Stimulated activated CD4-positive, alpha-beta T cell treated with anti-CD3 and anti-CD28 coated beads, Interleukin-15, amount 100 ng/mL, for 1 hour (primary cell): ENCODE measurements around the gene MEAK7.

Source experiments
- DNase-seq, 2 donors: peaks; one replicate each; pipeline ENCODE4 v3.0.0-alpha.2; 2020; ENCODE audit warnings: low read depth in 1 of 2, low spot score in 1 of 2

MEAK7 gene

GRCh38 chr16:84489131-84489530, 15.3 kb downstream of the MEAK7 start:
- no peak for DNase-seq

GRCh38 chr16:84487358-84487757, 17.1 kb downstream of the MEAK7 start:
- DNase-seq: no peak

DNA sequence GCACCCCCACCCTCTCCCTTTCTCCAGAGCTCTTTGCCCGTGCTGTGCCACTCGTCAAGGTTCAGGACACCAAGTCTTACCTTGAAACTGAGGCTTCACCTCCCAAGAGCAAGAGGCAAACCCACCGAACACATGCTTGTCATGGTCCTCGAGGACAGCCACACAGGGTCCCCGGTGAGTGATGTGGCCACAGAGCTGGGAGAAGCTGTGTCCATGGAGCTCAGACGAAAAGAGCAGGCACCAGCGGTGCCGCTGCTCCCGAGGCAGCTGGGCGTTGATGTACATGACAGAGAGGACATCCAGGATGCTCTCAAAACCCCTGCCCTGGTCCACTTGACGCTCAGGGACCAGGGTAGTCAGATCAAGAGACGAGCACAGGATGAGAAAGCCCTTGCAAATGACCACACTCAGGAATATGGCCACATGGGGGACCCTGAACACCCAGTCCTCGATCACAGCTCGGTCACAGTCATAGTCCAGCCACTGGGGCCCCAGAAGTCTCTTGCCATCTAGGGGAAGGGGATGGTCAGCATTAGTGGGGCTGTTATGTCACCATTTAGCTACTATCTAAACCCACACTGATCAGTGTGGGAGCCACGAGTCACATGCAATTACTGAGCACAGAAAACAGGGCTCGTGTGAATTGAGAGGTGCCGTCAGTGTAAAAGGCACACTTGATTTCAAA, 17.8 kb downstream of the MEAK7 start:
- no peak for DNase-seq

GRCh38 chr16:84486126-84486525, 18.3 kb downstream of the MEAK7 start:
- no peak for DNase-seq

GRCh38 chr16:84485255-84486010, 19.0 kb downstream of the MEAK7 start:
- no peak for DNase-seq

DNA sequence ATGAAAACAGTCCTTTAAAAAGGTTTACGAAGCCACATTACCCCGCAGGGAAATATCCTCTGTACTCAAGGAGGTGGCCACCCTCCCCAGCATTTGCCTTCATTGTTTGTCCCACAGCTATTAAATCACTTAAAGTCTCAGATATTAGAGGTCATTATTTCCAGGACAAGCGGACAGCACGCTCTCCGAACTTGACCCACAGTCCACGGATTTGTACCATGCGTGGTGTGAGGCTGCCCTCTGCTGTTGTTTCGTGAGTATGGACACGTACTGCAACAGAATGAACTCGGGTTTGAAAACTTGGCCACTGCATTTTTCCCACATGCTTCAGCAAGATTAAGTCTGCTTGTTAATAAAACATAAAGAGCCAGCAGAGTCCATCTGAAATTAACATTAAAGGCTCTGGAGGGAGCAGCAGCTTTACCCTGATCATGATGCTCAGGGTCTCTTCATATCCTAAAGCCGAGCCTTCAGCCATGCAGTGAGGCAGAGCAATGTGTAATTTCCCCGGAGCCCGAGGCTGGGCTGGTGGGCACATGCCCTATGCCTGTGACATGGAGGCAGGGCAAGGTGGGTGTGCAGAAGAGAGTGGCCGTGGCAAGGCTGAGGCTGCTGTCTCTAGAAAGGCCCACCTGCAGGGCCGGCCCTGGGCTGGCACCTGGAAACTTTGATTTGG, 19.7 kb downstream of the MEAK7 start:
- DNase-seq: no peak

DNA sequence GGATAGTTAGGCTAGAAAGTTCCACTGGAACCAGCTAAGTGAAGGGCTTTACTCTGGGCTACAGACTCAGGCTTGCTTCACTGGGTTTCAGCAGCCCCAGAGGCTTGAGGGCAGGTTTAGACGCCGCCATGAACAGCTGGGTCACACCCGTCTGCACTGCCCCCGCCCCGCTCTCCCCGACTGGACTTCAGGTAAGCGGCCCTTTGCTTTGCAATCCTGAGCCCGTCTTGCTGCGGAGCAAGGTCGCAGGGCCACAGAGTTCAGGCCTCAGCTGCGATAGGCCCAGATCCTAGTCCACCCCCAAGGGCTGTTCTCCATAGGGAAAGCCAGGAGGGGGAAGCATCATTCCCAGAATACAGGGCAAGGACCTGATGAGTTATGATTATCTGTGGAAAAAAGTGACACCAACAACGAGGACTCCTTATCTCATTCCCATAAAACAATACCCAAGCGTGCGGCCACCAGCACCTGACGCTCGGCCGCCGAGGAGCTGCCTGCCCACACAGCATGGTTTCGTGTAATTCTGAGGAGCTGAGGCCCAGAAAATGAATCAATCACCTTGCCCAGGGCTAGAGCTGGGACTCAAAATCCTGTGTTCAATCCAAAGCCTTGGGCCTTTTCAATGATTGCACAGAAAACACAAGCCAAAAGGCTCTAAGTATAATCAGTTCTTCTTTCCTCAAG, 20.4 kb downstream of the MEAK7 start:
- DNase-seq: no peak

GRCh38 chr16:84482951-84483881, 21.2 kb downstream of the MEAK7 start:
- no peak for DNase-seq

DNA sequence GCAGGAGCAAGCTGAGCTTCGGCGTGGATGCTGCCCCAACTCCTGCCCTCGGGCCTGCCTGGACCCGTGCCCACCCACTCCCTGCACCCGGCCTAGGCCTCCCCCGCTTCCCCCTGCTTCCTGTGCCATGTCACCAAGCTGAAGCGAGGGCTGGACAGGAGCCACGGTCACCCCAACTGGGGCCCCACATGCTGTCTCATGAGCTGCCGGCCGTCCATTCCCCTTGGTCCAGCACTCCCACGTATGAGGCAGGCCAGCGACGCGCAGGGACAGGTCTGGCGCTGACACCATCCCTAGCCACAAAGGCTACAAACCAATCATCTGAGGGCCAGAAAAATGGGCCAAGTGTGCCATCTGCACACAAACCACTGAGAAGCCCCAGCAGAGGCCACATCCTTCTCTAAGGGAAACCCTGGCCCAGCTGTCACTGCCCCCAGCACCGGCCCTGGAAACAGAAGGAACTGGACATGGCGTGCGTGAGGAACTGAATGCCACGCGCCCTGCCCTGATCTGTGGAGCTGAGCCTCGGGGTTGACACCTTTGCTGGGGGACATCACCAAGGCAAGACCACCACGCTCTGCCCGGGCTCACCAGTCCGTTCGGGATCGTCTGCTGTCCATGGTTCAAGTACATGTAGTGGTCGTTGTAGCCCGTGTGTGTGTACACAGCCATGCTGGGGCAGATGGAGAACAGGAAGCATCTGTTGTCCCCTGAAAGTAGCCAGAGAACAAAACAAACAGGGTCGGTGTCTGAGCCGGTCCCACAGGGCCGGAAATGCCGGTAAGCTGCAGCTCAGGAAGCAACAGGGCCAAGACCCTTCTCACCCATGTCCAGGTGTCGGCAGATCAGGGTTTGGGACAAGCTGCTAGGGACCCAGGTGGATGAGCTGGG, 22.2 kb downstream of the MEAK7 start:
- no peak for DNase-seq

DNA sequence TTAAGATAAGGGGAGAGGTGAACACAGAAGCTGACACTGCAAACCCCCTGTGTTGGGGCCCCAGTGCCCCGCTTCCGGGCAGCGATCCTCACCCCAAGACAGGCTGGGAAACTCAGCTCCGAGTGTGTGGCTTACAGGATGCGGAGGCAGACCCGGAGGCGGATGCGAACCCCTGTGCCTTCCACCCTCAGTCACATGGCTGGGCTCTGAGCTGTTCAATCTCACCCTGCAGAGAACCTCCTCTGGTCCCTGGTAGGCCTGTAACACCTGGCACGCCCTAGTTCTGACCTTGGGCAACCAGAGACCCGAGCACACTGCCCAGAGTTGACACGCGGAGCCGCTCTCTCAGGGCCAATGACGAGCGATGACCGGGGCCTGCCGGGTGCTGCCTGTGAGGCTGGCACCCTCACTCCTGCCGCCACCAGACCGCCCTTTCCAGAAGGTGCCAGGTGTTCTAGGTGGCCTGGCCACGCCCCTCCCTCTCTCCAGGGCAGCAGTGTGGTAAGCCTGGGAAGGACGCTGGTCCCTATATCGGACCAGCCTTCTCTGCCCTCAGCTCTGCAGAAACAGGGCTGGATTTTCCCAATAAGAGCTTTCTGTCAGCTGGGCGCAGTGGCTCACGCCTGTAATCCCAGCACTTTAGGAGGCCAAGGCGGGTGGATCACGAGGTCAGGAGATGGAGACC, 23.3 kb downstream of the MEAK7 start:
- no peak for DNase-seq

DNA sequence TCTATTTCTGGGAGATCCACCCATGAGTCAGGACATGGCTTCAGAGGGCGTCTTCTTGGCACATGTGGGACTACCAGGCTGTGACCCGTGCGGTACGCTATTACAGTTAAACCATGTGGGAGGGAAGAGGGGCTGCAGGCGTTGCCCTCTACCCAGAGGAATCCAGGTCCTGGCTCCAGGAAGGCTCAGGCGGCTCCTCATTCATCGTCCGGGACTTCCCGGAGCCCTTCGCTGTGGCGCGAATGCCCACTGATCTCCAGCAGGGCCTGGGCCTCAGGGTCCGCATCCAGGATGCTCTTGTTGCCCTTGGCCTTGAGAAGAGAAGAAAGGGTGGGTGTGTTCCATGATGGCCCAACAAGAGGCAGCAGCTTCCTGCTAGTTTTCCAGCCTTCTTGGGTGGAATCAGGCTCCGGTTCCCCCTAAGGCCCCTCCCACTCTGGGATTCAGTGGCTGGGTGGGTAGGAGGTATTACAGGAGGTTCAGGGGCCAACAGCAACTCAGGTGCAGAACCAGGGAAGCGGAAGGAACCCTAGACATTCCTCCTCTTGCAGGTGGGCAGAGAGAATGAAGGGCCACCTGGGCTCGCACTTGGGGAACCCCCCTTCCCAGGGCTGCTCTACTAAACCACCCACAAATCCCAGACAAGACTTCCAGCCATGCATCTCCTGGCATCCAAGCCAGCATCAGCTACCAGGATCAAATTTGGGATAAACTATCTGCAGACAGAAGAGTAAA, 24.6 kb downstream of the MEAK7 start:
- DNase-seq: no peak

- no peak for DNase-seq
Measured at GRCh38 chr16:84478172-84478947, 26.1 kb downstream of the MEAK7 start.

GRCh38 chr16:84477661-84478060, 26.8 kb downstream of the MEAK7 start:
- DNase-seq: no peak

- DNase-seq: no peak
Measured at GRCh38 chr16:84476401-84476800, 28.1 kb downstream of the MEAK7 start.

GRCh38 chr16:84475643-84476240, 28.7 kb downstream of the MEAK7 start:
- no peak for DNase-seq

DNA sequence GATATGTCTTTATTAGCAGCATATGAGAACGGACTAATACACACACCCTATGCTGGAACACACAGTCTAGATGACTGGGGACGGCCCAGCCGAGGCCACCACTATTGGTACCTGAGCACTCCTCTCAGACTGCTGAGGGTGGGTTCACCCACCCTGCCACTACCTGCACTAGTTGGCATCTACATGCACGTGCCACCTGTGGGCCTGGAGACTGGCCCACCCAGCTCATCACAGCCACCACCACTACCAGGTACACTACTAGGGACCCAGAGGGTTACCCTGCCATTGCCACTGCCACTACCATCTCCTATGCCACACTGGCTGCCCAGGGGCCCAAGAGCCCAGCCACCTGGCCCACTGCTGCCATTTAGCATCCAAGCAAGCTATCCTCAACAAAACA, 32.5 kb downstream of the MEAK7 start:
- no peak for DNase-seq

DNA sequence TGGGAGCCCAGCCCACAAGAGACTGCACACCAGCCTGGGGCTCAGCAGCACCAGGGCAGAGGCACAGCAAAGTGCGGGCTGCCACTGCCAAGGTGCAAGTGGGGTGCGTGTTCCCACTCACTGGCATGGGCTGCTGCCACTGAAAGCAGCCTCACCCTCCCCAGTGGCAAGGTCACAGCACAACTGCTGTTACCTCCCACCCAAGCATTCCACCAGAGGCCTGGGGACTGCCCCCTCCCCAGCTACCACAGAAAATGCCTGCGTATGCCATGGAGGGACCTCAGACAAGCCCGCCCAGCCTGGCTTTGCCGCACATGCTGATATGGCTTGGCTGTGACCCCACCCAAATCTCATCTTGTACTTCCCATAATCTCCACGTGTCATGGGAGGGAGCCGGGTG, 33.1 kb downstream of the MEAK7 start:
- DNase-seq: no peak
